ENCODE results near the gene DDX56. TPM values are rescaled to one million over a fixed set of nuclear protein-coding genes. Genes with fewer than 3 reads are reported as not detected.

DDX56 gene
- total and polyA plus RNA-seq, 2 of the 13 experiments (the other 11 are each of a cell fraction or from before 2014, with no cell fraction given) = 82.6 to 120 TPM

DNA sequence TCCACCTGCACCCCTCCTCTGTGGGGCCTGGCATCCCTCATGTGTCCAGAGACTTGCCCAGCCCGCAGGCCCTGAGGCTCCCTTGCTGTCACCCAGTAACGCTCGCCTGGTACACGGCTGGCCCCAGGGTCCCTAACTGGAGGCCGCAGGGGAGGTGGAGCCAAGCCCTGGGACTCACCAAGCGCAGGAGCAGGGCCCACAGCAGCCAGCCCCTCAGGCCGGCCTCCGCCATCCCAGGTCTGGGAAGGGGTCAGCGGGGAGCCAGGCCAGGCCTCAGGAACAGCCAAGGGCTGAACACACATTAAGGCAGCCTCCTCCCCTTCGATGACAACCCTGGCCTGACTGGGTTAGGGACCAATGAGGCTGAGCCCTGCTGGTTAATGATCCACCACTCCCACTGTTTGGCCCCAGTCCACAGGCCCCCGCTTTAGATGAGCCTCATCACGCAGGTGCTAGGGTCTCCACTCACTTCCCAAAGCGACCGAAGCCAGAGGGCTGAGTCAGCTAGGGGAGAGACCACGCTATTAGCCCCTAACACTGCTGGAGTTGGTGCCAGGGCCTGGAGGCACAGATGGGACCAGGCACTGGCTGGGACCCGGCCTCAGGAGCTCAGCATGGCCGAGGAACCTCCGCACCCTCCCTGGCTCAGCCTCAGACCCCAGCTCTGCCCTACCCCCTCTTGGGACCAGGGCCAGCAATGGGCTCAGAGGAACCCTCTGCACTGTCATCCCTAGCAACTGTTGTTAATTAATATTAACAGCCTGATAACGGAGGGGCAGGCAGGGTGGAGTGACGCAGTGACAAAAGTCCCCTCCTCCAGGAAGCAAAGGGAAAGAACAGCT, 32.5 kb downstream of the DDX56 start, which contains the start of gene NPC1L1 (continued):
- TF ChIP-seq, protein P1, sequence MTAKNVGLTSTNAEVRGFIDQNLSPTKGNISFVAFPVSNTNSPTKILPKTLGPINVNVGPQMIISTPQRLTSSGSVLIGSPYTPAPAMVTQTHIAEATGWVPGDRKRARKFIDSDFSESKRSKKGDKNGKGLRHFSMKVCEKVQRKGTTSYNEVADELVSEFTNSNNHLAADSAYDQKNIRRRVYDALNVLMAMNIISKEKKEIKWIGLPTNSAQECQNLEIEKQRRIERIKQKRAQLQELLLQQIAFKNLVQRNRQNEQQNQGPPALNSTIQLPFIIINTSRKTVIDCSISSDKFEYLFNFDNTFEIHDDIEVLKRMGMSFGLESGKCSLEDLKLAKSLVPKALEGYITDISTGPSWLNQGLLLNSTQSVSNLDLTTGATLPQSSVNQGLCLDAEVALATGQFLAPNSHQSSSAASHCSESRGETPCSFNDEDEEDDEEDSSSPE (CRISPR knock-in tag; IDR thresholded peaks at IDR 0.05) = peak; percentile 69
- TF ChIP-seq ZNF256 (CRISPR knock-in tag; conservative IDR thresholded peaks at IDR 0.05) (0 out of 2 replicates have a peak, but pooled peaks have one; percentile 58), THAP8 (CRISPR knock-in tag; IDR thresholded peaks at IDR 0.05; ENCODE audit: borderline replicate concordance) (peak; percentile 83; the same call in 1 of the 2 replicates), HMG20B (CRISPR knock-in tag; conservative IDR thresholded peaks at IDR 0.05) (no peak; the same call in 1 of the 2 replicates), ARNTL (CRISPR knock-in tag; IDR thresholded peaks at IDR 0.05) (peak; percentile 80; the same call in 1 of the 2 replicates), ELF3 (CRISPR knock-in tag; IDR thresholded peaks at IDR 0.05) (peak; percentile 36; the same call in 1 of the 2 replicates), ETV6 (CRISPR knock-in tag; conservative IDR thresholded peaks at IDR 0.05) (no peak; the same call in 1 of the 2 replicates), SKI (IDR thresholded peaks at IDR 0.05; ENCODE audit: partially characterized antibody) (peak; percentile 10), JDP2 (CRISPR knock-in tag; IDR thresholded peaks at IDR 0.05; ENCODE audit: borderline replicate concordance) (no peak), TEAD3 (CRISPR knock-in tag; optimal IDR thresholded peaks at IDR 0.05; ENCODE audit: borderline replicate concordance) (peak; percentile 72), GABPB1 (CRISPR knock-in tag; IDR thresholded peaks at IDR 0.05) (peak; percentile 69), ZNF652 (CRISPR knock-in tag; IDR thresholded peaks at IDR 0.05; ENCODE audit: borderline replicate concordance, low read depth) (peak; percentile 14; the same call in 1 of the 2 replicates), ZNF124 (CRISPR knock-in tag; IDR thresholded peaks at IDR 0.05) (peak; percentile 74), KLF9 (CRISPR knock-in tag; IDR thresholded peaks at IDR 0.05; ENCODE audit: low read depth) (no peak), TEF (CRISPR knock-in tag; IDR thresholded peaks at IDR 0.05) (no peak), E2F1 (CRISPR knock-in tag; IDR thresholded peaks at IDR 0.05) (0 out of 2 replicates have a peak, but pooled peaks have one; percentile 30), ZNF83 (CRISPR knock-in tag; IDR thresholded peaks at IDR 0.05; ENCODE audit: borderline replicate concordance) (peak; percentile 78; the same call in 1 of the 2 replicates), TARDBP (CRISPR knock-in tag; IDR thresholded peaks at IDR 0.05) (peak; percentile 54), CBX1 (IDR thresholded peaks at IDR 0.05; ENCODE audit: low read depth) (peak; percentile 72), ZNF274 (CRISPR knock-in tag; IDR thresholded peaks at IDR 0.05) (0 out of 2 replicates have a peak, but pooled peaks have one; percentile 30), ARNT (IDR thresholded peaks at IDR 0.05) (no peak)
- TF ChIP-seq, protein P2, sequence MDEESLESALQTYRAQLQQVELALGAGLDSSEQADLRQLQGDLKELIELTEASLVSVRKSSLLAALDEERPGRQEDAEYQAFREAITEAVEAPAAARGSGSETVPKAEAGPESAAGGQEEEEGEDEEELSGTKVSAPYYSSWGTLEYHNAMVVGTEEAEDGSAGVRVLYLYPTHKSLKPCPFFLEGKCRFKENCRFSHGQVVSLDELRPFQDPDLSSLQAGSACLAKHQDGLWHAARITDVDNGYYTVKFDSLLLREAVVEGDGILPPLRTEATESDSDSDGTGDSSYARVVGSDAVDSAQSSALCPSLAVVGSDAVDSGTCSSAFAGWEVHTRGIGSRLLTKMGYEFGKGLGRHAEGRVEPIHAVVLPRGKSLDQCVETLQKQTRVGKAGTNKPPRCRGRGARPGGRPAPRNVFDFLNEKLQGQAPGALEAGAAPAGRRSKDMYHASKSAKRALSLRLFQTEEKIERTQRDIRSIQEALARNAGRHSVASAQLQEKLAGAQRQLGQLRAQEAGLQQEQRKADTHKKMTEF (CRISPR knock-in tag; IDR thresholded peaks at IDR 0.05) = peak; percentile 68
- TF ChIP-seq, protein P3, sequence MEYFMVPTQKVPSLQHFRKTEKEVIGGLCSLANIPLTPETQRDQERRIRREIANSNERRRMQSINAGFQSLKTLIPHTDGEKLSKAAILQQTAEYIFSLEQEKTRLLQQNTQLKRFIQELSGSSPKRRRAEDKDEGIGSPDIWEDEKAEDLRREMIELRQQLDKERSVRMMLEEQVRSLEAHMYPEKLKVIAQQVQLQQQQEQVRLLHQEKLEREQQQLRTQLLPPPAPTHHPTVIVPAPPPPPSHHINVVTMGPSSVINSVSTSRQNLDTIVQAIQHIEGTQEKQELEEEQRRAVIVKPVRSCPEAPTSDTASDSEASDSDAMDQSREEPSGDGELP (IDR thresholded peaks at IDR 0.05; ENCODE audit: borderline replicate concordance, low read depth) = peak; percentile 46; the same call in 1 of the 2 replicates

All from HepG2 (cell line).